ENCODE measurements around the gene LPCAT2.
A peak's percentile ranks its signal among the peaks of the same experiment; 100 is the strongest.

Gene LPCAT2

DNA sequence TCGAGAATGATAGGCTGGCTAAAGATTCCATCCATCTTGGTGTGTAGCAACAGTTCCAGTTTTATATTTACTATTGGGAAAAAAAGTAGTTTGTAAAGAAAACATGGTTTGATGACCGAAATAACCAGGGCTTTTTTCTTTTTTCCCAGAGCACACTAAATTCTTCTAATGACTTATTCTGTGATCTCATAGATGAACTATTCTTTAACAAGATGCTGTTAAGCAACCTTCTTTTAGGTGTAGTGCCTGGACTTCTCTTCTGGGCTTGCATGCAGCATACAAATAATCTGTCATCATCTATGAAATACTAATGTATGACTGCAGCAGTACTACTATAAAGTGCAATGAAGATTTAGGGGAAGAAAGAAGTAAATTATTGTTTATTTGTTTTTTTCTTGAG lies 46.6 kb downstream of the LPCAT2 start:
- no peak for DNase-seq (ENCODE audit: low read depth)

DNA sequence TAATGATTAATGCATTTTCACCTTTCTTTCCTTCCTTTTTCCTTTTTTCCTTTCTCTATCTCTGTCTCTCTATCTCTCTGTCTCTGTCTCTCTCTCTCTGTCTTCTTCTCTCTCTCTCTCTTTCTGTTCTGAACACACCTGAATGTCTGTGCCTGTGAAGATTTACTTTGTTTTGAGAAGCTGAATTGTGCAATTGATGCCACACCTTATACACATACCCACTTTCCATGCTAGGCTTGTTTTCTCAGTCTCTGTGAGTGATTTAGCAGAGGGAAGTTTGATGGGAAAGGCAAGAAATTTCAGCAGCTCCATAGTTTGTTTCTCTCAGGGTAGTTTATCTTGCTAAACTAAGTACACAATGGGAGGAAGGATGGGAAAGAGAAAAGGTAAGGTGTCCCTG lies 48.3 kb downstream of the LPCAT2 start:
- no peak for DNase-seq (ENCODE audit: low read depth)

DNA sequence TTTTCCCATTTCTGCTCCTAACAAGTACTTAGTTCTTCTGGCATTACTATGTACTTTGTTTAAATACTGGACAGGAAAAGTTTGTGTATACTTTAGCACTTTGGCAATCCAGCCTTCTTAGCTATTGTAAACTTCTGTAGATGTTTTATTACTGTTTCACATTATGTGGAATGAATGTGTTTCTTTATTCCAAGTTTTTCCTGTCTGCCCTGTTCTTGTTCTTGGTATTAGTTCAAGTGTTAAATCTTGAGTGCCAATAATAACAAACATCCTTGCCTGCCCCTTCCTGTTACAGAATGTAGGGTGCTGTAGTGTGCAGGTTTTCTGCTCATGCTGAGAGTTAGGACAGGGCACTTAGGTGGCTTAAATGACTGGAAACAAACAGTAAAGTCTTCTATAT lies 50.4 kb downstream of the LPCAT2 start:
- DNase-seq (ENCODE audit: low read depth) = peak; percentile 76

DNA sequence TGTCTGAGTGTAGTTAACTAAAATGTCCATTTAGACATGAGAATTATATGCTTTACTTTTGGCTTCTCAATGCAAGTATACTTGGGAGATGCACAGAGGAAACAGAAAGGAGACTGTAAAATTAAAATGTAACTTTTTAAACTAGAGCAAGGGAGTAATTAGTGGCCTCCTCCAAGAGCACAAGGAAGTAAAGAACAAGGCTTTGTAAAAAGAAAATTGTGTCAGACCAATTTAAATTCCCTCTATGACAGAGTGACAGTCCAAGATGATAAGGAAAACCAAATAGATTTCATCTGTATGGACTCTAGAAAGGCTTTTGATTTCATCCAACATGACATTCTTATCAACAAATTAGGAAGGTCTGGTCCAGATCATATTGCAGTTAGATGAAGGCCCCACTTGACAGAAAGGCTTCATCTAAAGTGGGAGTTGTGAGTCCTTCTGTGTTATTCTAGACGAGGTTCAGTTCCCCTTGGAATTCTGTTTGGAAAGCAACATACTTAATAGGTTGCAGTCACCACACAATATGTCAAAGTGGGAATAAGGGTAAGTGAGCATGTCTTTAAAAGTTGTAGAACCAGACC lies 51.2 kb downstream of the LPCAT2 start:
- no peak for DNase-seq (ENCODE audit: low read depth)

DNA sequence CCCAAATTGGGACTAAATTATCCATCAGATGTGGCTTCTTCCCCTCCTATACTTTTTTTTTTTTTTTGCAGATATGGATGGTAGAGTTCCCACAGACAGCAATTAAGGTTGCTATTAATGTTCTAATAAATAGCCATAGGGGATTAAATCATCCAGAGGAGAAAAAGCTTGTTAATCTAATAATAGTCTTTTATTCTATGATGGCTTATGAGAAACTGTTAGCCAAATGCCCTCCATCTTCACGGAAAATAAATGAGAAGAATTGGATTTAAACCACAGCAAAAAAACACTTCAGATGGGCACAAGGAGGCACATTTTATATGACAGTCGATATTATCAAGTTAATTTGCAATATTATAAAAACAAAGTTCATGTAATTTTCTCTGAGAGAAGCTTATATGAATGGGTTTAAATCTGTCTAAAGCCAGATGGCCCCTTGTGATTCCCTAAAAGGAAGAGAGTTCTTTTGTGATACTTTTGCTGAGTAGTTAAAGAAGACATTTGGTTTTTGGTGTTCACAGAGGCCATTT lies 52.5 kb downstream of the LPCAT2 start:
- DNase-seq (ENCODE audit: low read depth) = no peak

DNA sequence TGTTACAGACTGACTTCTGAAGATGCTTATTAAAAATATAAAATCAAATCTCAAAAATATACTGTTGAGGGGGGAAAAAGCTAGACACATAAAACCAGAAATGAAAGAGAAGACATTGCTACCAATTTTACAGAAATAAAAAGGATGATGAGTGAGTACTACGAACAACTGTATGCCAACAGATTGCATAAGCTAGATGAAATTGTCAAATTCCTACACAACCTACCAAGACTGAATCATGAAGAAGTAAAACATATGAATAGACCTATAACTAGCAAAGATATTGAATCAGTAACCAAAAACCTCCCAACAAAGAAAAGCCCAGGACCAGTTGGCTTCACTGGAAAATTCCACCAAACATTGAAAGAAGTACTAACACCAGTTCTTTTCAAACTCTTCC lies 54.1 kb downstream of the LPCAT2 start:
- DNase-seq (ENCODE audit: low read depth) = peak; percentile 34

DNA sequence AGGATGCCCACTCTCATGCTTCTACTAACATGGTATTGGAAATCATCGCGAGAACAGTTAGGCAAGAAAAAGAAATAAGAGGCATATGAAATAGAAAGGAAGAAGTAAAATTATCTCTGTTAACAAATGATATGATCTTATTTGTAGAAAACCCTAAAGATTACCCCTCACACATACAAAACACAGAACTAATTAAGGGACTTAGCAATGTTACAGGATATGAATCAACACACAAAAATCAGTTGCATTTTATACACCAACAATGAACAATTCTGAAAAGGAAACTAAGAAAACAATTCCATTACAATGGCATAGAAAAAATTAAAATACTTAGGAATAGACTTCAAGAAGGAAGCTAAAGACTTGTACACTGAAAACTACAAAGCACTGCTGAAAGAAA lies 54.9 kb downstream of the LPCAT2 start:
- no peak for DNase-seq (ENCODE audit: low read depth)

DNA sequence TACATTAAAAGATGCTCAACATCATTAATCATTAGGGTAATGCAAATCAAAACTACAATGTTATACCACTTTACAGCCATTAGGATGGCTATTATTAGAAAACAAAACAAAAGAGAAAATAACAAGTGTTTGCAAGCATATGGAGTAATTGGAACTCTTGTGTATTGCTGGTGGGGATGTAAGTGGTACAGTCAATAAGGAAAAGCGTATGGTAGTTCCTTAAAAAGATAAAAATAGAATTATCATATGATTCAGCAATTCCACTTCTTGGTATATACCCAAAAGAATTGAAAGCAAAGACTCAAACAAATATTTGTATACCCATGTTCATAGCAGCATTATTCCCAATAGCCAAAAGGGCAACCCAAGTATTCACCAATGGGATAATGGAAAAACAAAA lies 56.2 kb downstream of the LPCAT2 start:
- no peak for DNase-seq (ENCODE audit: low read depth)

DNA sequence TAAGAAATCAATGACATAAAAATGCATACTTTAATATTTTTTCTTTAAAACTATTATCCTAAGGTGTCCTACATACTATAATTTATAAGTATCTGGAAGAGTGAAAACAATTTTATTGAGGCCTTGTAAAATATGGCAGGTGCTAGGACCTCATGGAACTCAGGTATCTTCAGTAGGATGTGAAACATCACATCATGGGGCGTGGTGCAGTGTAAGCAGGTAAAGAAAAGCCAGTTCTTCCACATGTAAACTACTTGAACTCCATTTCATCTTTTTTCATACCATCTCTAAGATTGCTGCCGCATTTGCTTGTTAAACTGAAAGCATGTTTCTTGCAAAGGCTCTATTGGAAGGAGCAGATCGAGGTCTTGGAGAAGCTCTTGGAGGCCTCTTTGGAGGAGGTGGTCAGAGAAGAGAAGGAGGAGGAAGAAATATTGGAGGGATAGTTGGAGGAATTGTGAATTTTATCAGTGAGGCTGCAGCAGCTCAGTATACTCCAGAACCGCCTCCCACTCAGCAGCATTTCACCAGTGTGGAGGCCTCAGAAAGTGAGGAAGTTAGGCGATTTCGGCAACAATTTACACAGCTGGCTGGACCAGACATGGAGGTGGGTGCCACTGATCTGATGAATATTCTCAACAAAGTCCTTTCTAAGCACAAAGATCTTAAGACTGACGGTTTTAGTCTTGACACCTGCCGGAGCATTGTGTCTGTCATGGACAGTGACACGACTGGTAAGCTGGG lies 57.7 kb downstream of the LPCAT2 start, which contains the start of gene CAPNS2:
Gene CAPNS2, plus strand, starts transcription at position 253 of the 744 bp plus-strand sequence. Its CDS starts 73 bp downstream, at position 326.
- no peak for DNase-seq (ENCODE audit: low read depth)

DNA sequence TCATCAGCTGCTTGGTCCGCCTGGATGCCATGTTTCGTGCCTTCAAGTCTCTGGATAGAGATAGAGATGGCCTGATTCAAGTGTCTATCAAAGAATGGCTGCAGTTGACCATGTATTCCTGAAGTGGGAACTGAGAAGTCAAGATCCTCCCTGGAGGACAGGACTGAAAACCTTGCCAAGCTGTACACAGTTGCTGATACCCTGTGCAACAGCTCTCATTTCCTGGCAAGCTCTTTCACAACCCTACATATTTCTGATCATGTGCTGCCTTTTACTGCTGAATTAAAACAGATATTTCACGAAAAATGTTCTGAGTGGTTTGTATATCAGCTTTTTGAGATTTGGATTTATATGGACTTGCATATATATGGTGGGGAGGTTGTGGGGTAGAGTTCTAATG lies 58.5 kb downstream of the LPCAT2 start:
- peak; percentile 87 for DNase-seq (ENCODE audit: low read depth)

DNA sequence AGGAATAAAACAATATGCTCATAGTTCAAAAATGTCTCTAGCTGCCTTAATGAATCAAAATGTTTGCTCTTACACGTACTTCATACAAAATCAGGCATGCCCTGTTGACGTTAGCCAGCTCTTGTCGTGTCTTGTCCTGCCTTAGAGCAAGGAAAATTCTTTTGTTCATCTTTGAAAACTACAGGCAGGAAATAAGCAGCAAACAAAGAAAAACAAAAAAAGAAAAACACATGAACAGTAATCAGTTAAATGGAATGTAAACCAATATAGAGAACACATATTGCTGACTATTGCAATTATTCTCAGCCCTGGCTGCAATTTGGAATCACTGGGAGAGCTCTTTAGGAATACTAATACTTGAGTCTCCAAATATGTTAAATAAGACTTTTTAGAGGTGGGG lies 59.3 kb downstream of the LPCAT2 start:
- DNase-seq (ENCODE audit: low read depth) = peak; percentile 47

DNA sequence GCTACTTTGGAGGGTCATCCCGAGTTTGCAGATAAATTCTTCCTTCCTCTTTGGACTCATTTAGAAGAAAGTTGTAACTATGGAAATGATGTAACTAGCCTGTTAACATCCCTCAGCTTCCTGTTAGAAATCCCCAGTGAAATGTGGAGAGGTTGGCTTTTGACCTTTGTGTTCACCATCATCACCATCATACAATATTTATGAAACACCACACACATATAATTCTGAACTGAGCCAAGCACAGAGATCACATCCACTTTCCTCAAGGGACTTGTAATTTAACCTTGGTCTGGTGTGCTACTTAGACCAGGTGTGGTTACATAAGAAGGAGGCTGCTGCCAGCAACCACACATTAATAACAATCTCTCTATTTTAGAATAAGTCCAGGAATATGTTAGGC lies 60.2 kb downstream of the LPCAT2 start:
- DNase-seq (ENCODE audit: low read depth) = peak; percentile 18

DNA sequence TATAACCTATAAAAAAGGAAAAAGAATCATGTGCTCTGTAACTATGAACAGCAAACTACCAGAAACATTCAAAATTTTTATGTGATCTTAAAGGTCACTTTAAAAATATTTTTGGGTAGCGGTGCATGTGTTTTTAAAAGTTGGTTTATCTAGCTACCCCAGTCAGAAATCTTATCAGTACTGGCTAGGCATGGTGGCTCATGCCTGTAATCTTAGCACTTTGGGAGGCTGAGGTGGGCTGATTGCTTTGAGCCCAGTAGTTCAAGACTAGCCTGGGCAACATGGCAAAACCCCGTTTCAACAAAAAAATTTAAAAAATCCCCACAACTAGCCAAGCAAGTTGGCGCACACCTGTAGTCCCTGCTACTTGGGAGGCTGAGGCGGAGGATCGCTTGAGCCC lies 61.3 kb downstream of the LPCAT2 start:
- no peak for DNase-seq (ENCODE audit: low read depth)

DNA sequence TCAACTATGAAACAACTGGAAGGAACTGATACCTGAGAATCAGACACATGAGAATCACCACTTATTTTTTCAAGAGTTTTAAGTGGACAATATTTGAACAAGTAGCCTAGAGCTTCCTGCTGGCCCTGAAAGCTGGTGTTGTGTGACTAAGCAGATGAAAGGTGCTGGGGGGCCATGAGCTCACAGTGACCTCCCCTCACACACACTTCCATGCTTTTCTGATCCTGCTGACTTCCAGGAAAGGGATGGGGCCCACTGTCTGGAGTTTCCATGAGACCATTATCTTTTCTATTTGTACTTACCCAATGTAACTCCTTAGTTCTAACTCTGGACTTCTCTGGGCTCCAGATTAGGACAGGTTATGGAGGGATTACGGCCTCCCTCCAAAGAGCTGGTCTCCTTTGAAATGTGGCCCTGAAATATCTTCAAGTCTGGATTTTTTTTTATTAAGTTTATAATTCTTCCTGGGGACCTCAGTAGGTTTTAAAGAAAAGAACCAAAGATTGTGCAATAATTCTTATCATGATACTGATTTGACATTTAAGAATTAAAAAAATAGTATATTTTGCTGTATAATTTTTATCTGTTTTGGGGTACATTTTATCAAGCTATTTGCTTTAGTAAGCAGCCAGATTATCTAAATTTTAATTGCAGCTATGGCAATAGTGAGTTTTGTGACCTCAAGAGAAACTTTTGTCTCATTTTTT lies 62.5 kb downstream of the LPCAT2 start:
- DNase-seq (ENCODE audit: low read depth) = no peak

DNA sequence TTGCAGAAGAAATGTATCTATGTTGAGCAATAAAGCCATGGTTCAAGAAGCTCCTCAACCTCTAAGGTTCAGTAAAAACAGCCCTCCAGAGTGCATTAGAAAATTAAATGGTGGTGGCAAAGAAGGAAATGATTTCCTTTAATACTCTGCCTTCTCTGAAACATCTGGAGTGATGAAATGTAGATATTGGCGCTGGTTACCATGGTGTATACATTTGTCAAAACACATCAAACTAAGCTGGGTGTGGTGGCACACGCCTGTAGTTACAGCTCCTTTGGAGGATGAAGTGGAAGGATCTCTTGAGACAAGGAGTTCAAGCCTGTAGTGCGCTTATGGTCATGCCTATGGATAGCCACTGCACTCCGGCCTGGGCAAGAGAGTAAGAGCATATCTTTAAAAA lies 63.6 kb downstream of the LPCAT2 start:
- DNase-seq (ENCODE audit: low read depth) = peak; percentile 86

DNA sequence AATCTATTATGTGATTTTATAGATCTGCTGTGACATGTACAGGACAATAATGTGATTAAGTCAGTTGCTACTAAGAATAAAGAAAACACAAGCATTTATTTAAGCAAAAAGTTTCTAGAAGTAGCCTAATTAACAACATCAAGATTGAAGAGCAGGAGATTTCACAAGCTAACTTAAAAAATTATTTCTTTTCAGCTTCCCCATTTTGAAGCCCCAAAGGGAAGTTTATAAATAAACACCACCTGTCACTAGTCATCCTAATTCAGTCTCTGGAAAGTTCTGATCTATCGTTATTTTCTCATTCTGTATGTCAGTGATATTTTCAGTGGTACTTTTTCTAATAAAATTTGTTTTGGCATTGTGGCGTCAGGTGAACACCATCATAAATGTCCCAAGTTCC lies 65.9 kb downstream of the LPCAT2 start:
- no peak for DNase-seq (ENCODE audit: low read depth)

DNA sequence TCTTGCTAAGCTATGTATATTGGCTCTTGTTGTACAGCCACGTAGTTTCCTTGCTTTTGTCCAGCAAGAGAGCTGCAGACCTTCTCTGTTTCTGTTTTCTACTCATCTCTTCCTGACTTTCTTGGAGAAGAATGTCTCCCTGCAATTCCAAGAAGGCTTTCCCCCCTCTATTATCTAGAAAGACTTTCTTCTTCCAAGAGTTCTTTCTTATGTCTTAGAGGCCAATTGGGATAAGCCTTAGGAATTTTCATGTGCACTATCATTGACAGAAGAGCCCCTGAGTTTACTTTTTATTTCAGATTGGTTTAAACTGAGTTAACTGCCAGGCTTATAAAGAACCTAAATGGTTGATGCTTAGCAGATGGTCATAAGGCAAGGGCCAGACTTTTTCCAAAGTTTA lies 66.6 kb downstream of the LPCAT2 start:
- no peak for DNase-seq (ENCODE audit: low read depth)

DNA sequence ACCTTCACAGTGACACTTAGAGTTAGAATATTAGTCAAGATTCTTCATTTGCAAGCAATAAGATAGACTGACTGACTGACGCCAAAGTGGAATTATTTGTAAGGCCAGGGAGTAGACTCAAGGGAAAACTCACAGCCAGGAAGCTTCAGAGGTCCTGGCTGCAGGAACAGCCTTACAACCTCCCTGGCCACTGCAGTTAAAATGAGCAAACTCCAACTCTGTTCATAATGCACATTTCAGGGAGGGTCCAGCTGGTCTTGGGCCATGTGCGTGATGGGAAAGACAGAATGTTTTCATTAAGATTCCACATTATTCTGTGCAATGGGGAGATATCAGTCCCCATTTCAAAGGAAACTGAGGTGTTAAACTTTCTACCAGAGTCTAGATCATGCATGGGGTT lies 67.5 kb downstream of the LPCAT2 start:
- DNase-seq (ENCODE audit: low read depth) = no peak

DNA sequence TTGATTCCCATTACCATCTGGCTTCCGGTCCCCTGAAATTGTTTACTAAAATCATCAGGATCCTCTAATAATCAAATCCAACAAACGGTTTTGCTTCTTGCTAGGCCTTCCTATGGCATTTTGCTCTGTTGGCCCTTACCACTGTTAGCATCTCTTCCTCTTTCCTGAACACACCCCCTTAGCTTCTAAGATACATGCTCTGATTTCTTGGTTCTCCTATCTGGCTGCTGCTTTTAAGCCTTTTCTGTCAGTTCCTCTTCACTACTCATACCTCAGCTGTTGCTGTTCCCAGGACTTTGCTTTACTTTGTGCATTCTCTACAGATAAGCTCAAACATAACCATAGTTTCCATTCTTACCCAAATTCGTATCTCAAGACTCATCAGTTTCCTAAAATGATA lies 69.0 kb downstream of the LPCAT2 start:
- no peak for DNase-seq (ENCODE audit: low read depth)

DNA sequence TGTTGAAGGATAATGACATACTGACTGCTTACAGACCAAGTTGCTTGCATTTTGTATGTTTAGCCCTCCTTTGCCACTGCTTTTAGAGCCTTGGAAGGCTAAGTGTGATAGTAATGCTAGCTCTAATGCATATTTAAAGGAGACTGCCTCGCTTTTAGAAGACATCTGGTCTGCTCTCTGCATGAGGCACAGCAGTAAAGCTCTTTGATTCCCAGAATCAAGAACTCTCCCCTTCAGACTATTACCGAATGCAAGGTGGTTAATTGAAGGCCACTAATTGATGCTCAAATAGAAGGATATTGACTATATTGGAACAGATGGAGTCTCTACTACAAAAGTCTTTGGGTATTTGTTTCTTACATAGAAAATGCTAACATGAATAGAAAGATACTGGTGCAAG lies 76.8 kb downstream of the LPCAT2 start:
- DNase-seq (ENCODE audit: low read depth) = no peak

DNA sequence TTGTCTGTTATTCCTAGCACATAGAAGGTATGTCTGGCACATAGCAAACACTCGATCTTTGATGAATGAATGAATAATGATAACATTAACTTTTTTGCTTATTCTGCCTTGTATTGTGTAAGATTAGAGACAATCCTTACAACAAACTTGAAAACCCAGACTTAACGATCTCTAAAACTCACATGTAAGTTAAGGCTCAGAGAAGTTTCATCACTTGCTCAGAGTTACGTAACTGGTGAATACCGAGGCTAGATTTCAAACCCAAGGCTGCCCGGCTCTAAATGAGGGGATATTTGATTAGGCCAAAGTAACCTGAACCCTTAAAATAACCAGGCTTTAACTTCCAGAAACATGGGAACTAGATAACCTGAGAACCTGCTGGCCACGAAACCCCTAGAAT lies 79.9 kb downstream of the LPCAT2 start:
- no peak for DNase-seq (ENCODE audit: low read depth)

DNA sequence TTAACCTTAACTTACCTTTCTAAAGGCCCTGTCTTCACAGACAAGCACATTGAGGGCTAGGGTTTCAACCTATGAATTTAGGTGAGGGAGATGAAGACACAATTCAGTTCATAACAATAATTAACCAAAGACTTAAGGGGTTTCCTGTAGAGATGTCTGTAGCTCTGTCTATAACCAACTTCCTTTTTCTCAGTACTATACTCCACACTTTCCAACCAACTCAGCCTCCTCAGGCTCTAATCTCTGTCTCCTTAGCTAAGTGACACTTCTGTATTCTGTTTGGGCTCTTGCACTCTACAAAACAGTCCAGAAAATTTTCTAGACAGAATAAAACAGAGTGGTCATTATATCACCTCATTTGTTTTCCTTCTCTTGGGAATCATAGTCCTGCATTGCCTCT lies 83.4 kb downstream of the LPCAT2 start:
- no peak for DNase-seq (ENCODE audit: low read depth)

DNA sequence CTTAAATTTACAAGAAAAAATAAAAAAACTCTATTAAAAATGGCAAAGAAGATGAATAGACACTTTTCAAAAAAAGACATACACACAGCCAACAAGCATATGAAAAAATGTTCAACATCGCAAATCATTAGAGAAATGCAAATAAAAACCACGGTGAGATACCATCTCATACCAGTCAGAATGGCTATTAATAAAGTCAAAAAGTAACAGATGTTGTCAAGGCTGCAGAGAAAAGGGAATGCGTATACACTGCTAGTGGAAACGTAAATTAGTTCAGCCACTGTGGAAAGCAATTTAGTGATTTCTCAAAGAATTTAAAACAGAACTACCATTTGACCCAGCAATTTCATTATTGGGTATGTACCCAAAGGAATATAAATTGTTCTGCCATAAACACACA lies 89.1 kb downstream of the LPCAT2 start:
- no peak for DNase-seq (ENCODE audit: low read depth)

Data from fibroblast of gingiva (primary cell).